Endothelial cell of umbilical vein (primary cell): Measurements from ENCODE around the gene SMURF2. TPM values are rescaled to one million over a fixed set of nuclear protein-coding genes. Genes with fewer than 3 reads are reported as not detected.

Source experiments
- BruUV-seq: library from RNA; stranded (reverse); fragments of 400-500 nt; replicated peaks from 2 replicates; lab custom pipeline; 2021; lab: Mats Ljungman, UMichigan
- CTCF ChIA-PET: fragments of 300-600, 350-600 bp; sonication (Branson Sonifier 250); formaldehyde crosslinking; loops from one replicate; lab custom pipeline; 2021; ENCODE audit warnings: antibody characterized with exemption, inconsistent platforms; lab: Charles Lee
- POLR2A ChIA-PET: fragments of 300-600, 350-600 bp; sonication (Branson Sonifier 250); formaldehyde crosslinking; loops from one replicate; lab custom pipeline; 2021; ENCODE audit warnings: antibody characterized with exemption, inconsistent platforms; lab: Charles Lee
- DNase-seq: peaks from one replicate; pipeline ENCODE4 v3.0.0-alpha.2; 2011; ENCODE audit warnings: low read depth, low spot score
- FAIRE-seq: peaks from 2 replicates; lab custom pipeline; 2011; peaks lifted over from hg19 to GRCh38; lab: Jason Lieb, UNC
- H2AFZ ChIP-seq: 2 replicates; pipeline ENCODE4 v1.6.0; 2012; ENCODE audit warnings: low read depth, low read length, control low read depth, inconsistent platforms
- H3K27ac ChIP-seq: 2 replicates; pipeline ENCODE4 v1.5.1; 2011; ENCODE audit warnings: low read depth, mild to moderate bottlenecking, control low read depth, low read length, moderate library complexity; ENCODE audit not compliant: insufficient read depth
- H3K27me3 ChIP-seq, 2 experiments: 2 replicates each; pipeline versions ENCODE4 v1.6.0 to v1.6.1; 2011; ENCODE audit warnings: low read length in 2 of 2, mixed read lengths in 1 of 2; ENCODE audit not compliant: control insufficient read depth in 2 of 2, insufficient read depth in 2 of 2
- H3K36me3 ChIP-seq, 2 experiments: 2 replicates in 1 of 2; 3 replicates in 1 of 2; pipeline ENCODE4 v1.5.1; 2011; ENCODE audit warnings: low read length in 2 of 2, mild to moderate bottlenecking in 1 of 2, moderate library complexity in 1 of 2; ENCODE audit not compliant: control insufficient read depth in 2 of 2, insufficient read depth in 2 of 2; ENCODE audit errors: extremely low read depth in 1 of 2
- H3K4me1 ChIP-seq: 3 replicates; pipeline ENCODE4 v1.5.1; 2011; ENCODE audit warnings: mild to moderate bottlenecking, low read length; ENCODE audit not compliant: control insufficient read depth, insufficient read depth; ENCODE audit errors: extremely low read depth
- H3K4me2 ChIP-seq: 2 replicates; pipeline ENCODE4 v1.6.1; 2011; ENCODE audit warnings: low read length, control low read depth, mixed read lengths; ENCODE audit not compliant: insufficient read depth
- H3K4me3 ChIP-seq, 3 experiments: fragments of 200-600 bp in 1 of 3; sonication (generic), shearing (Covaris generic) in 1 of 3; replicated peaks in 1 of 3; 2 replicates each; pipeline ENCODE4 v1.5.1; 2011 to 2016; ENCODE audit warnings: control low read depth in 3 of 3, low read length in 3 of 3, mild to moderate bottlenecking in 2 of 3, inconsistent platforms in 1 of 3, low read depth in 1 of 3, moderate library complexity in 1 of 3; ENCODE audit not compliant: insufficient read depth in 1 of 3
- H3K79me2 ChIP-seq: 2 replicates; pipeline ENCODE4 v1.6.0; 2012; ENCODE audit warnings: low read length, inconsistent platforms; ENCODE audit not compliant: control insufficient read depth, insufficient read depth
- H3K9ac ChIP-seq: replicated peaks from 2 replicates; pipeline ENCODE3; 2011; ENCODE audit warnings: low read length, control low read depth; ENCODE audit not compliant: insufficient read depth; ENCODE audit errors: extremely low read depth
- H3K9me1 ChIP-seq: replicated peaks from 3 replicates; pipeline ENCODE4 v1.6.0; 2011; ENCODE audit warnings: mild to moderate bottlenecking, low read length; ENCODE audit not compliant: control insufficient read depth, insufficient read depth; ENCODE audit errors: extremely low read depth
- H3K9me3 ChIP-seq: replicated peaks from 2 replicates; pipeline ENCODE4 v1.5.1; 2012; ENCODE audit warnings: low read length, inconsistent platforms; ENCODE audit not compliant: control insufficient read depth, insufficient read depth
- H4K20me1 ChIP-seq: replicated peaks from 2 replicates; pipeline ENCODE3; 2011; ENCODE audit warnings: mild to moderate bottlenecking, low read length; ENCODE audit not compliant: control insufficient read depth, insufficient read depth; ENCODE audit errors: extremely low read depth
- FOS ChIP-seq: IDR thresholded peaks from 2 replicates; pipeline ENCODE4 v1.6.1; 2011; ENCODE audit warnings: mild to moderate bottlenecking, low read length, moderate library complexity, borderline replicate concordance; ENCODE audit not compliant: insufficient read depth
- GATA2 ChIP-seq: IDR thresholded peaks from 2 replicates; pipeline ENCODE4 v1.7.0; 2011; ENCODE audit warnings: low read depth, mild to moderate bottlenecking, moderate library complexity, mixed read lengths, low read length; ENCODE audit not compliant: insufficient read length, insufficient read depth
- MYC ChIP-seq: IDR thresholded peaks from one replicate; pipeline ENCODE4 v1.6.1; 2011; ENCODE audit warnings: mild to moderate bottlenecking, low read depth, low read length
- POLR2A ChIP-seq: IDR thresholded peaks from 2 replicates; pipeline ENCODE4 v1.6.1; 2012; ENCODE audit warnings: low read depth, mild to moderate bottlenecking, control low read depth, low read length
- POLR2AphosphoS5 ChIP-seq: IDR thresholded peaks from 2 replicates; pipeline ENCODE4 v1.6.1; 2012; ENCODE audit warnings: low read depth, mild to moderate bottlenecking, control low read depth, low read length, moderate library complexity; ENCODE audit not compliant: insufficient read depth
- dilution Hi-C: fragments of 300-500 bp; cut with MboI; formaldehyde crosslinking; loops from one replicate; pipeline ENCODE4 v1.15.0; 2019; ENCODE audit warnings: low sequenced_read_pairs; ENCODE audit not compliant: extremely low pct_ligation_motif_present
- intact Hi-C: fragments of 100-400 bp; cut with micrococcal nuclease; formaldehyde crosslinking; loops from one replicate; pipeline ENCODE4 v1.10.0; 2022
- polyA plus RNA-seq, 4 experiments: library from polyadenylated mRNA; depleted of rRNA in 3 of 4; stranded (reverse) in 3 of 4; unstranded in 1 of 4; fragments of >200 nt; gene quantifications; 2 replicates each; pipeline versions ENCODE4 v1.2.1 to v1.2.3, GENCODE V29; 2011 to 2012; ENCODE audit warnings: missing spikeins in 1 of 4
- total RNA-seq: library from RNA; stranded (reverse); gene quantifications from 2 replicates; pipeline ENCODE4 v1.2.3, GENCODE V29; 2021
- TF ChIP-seq, protein P1 (sequence below), 2 donors: IDR thresholded peaks; 1 replicate in 1 of 2; 2 replicates in 1 of 2; pipeline ENCODE4 v1.5.1; 2011; ENCODE audit warnings: low read length in 2 of 2, mild to moderate bottlenecking in 2 of 2, moderate library complexity in 2 of 2, control low read depth in 1 of 2, inconsistent platforms in 1 of 2, low read depth in 1 of 2; ENCODE audit not compliant: insufficient read depth in 1 of 2; ENCODE audit errors: extremely low read depth in 1 of 2

Gene SMURF2
- total and polyA plus RNA-seq, 2 donors (not counting 3 experiments of a cell fraction or from before 2014, with no cell fraction given), result 32.9 to 105 TPM

DNA sequence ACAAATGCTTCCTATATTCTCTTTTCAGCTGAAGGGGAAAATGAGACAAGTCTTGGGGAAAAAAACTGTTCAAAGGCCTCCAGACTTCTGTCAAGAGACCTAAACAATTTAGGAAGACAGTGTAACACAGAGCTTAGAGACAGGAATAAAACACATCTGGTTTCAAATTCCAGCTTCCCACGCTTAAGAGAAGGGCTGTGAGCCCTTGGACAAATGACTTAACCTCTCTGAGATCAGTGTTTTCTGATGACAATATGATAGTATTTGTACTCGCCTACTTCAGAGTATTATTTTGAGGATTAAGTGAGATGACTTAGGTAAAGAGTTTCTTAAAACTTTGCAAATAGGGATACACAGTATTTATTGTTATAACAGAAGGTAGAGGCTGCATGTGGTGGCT is 29.5 kb downstream of the SMURF2 start:
- Histone ChIP-seq H3K4me3 (no peak overlapping the region), H3K27ac (no peak overlapping the region), H3K9ac (peak overlapping the region; percentile 10), H4K20me1 (peaks cover 28% of the 10 kb centered on the region), H3K4me1 (peaks cover 47% of the 10 kb centered on the region), H3K27me3 (no peaks in the 10 kb centered on the region), H2AFZ (no peak overlapping the region), H3K9me1 (no peaks in the 10 kb centered on the region), H3K9me3 (no peaks in the 10 kb centered on the region), H3K4me2 (no peak overlapping the region), H3K79me2 (peaks cover 100% of the 10 kb centered on the region), H3K36me3 (peaks cover 1 to 4% of the 10 kb centered on the region in 2 experiments)
- no TSS peak for BruUV-seq
- DNase-seq, result peak; percentile 30
- POLR2A ChIA-PET, result no interaction called here
- intact Hi-C loops, result no loop called here
- CTCF ChIA-PET, result interaction anchor here (1.0 to 2.0 kb wide), 5 partner anchors 9 to 17 kb away, joined by 3 to 9 read pairs (median 5); no protein-coding TSS in a partner anchor
- dilution Hi-C loops, result no loop called here
- TF ChIP-seq POLR2AphosphoS5 (peak; percentile 17), FOS (no peak), POLR2A (peak; percentile 9)
- peak; percentile 72 for FAIRE-seq

DNA sequence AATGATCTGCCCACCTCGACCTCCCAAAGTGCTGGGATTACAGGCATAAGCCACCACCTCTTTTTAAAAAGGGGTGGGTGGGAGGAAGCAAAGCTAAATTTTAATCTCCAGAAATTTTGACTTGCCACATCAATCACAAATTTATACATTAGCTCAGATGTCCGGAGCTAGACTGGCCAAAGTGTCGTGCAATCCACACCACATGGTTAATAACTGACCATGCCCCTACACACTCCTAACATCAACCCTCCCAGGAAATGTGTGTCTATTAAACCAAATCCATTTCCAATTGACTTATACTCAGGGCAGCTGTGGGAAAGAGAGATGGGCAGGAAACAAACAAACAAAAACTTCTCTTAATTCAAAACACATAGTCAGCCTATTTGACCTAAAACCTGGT is 29.9 kb downstream of the SMURF2 start:
- peaks cover 100% of the 10 kb centered on the region for H3K79me2 ChIP-seq
- H3K9me1 ChIP-seq, result no peaks in the 10 kb centered on the region
- no peaks in the 10 kb centered on the region for H3K9me3 ChIP-seq
- H3K9ac ChIP-seq, result peak overlapping the region; percentile 10
- H3K27me3 ChIP-seq, result no peaks in the 10 kb centered on the region
- intact Hi-C loops (no loop called here), dilution Hi-C loops (no loop called here)
- H3K4me1 ChIP-seq, result peaks cover 51% of the 10 kb centered on the region
- no peak overlapping the region for H3K27ac ChIP-seq
- no peak overlapping the region for H2AFZ ChIP-seq
- no peak overlapping the region for H3K4me2 ChIP-seq
- FAIRE-seq (no peak), DNase-seq (no peak)
- CTCF ChIA-PET, result interaction anchor here (1.0 to 1.1 kb wide), 4 partner anchors 9 to 17 kb away, joined by 3 to 9 read pairs (median 4); no protein-coding TSS in a partner anchor
- POLR2A ChIA-PET, result no interaction called here
- peaks cover 1 to 4% of the 10 kb centered on the region in 2 experiments for H3K36me3 ChIP-seq
- H4K20me1 ChIP-seq, result peaks cover 30% of the 10 kb centered on the region
- BruUV-seq, result no TSS peak
- no peak overlapping the region for H3K4me3 ChIP-seq
- TF ChIP-seq, protein P1, sequence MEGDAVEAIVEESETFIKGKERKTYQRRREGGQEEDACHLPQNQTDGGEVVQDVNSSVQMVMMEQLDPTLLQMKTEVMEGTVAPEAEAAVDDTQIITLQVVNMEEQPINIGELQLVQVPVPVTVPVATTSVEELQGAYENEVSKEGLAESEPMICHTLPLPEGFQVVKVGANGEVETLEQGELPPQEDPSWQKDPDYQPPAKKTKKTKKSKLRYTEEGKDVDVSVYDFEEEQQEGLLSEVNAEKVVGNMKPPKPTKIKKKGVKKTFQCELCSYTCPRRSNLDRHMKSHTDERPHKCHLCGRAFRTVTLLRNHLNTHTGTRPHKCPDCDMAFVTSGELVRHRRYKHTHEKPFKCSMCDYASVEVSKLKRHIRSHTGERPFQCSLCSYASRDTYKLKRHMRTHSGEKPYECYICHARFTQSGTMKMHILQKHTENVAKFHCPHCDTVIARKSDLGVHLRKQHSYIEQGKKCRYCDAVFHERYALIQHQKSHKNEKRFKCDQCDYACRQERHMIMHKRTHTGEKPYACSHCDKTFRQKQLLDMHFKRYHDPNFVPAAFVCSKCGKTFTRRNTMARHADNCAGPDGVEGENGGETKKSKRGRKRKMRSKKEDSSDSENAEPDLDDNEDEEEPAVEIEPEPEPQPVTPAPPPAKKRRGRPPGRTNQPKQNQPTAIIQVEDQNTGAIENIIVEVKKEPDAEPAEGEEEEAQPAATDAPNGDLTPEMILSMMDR (IDR thresholded peaks at IDR 0.05; ENCODE audit: extremely low read depth in 1 of 2, insufficient read depth in 1 of 2, low read depth in 1 of 2, low read length in 2 of 2), result no peak
- TF ChIP-seq GATA2, result no peak
- TF ChIP-seq MYC, result no peak
